IPS DF 6.9 (cell line): ENCODE measurements around the gene MOGAT3.
"Not testable (repeated sequence)": the region's sequence is repeated elsewhere in the genome, so short reads cannot be mapped to it uniquely, and the experiment has no call there.

ENCODE experiments used
- DNase-seq: peaks from one replicate; pipeline ENCODE4 v3.0.0-alpha.2; 2013; ENCODE audit warnings: low read depth, low spot score
- H3K27ac ChIP-seq: one replicate; pipeline ENCODE4 v1.5.1; 2013; ENCODE audit warnings: low read length, control low read depth
- H3K27me3 ChIP-seq: 2 replicates; pipeline ENCODE4 v1.6.1; 2013; ENCODE audit warnings: mild to moderate bottlenecking, low read length; ENCODE audit not compliant: control insufficient read depth, insufficient read depth
- H3K36me3 ChIP-seq: 2 replicates; pipeline ENCODE4 v1.6.1; 2013; ENCODE audit warnings: low read length; ENCODE audit not compliant: control insufficient read depth, insufficient read depth
- H3K4me1 ChIP-seq: 2 replicates; pipeline ENCODE4 v1.6.1; 2013; ENCODE audit warnings: low read length; ENCODE audit not compliant: control insufficient read depth, insufficient read depth
- H3K4me3 ChIP-seq: 2 replicates; pipeline ENCODE4 v1.5.1; 2013; ENCODE audit warnings: mild to moderate bottlenecking, low read length
- H3K9me3 ChIP-seq: 2 replicates; pipeline ENCODE4 v1.6.1; 2013; ENCODE audit warnings: low read length, inconsistent platforms; ENCODE audit not compliant: control insufficient read depth, insufficient read depth
- WGBS: extraction: QIAGEN DNeasy Blood & Tissue Kit; methylation state at CpG from one replicate; pipeline ENCODE4 v1.1.7; 2013; ENCODE audit warnings: mixed read lengths, missing lambda C conversion rate; ENCODE audit not compliant: insufficient read length, insufficient coverage; 5-methylcytosine and 5-hydroxymethylcytosine counted together

The MOGAT3 gene

GRCh38 chr7:101203740-101204738 is 3.2 kb upstream of the MOGAT3 start:
- H3K9me3 ChIP-seq, H3K4me1 ChIP-seq, H3K27ac ChIP-seq, H3K36me3 ChIP-seq, DNase-seq, H3K4me3 ChIP-seq, H3K27me3 ChIP-seq: not testable (repeated sequence)
- no CpG with 5 or more reads among the region's 22 CpGs for WGBS

- Histone ChIP-seq H3K9me3 (no peaks in the 10 kb centered on the region), H3K27ac (no peak overlapping the region), H3K27me3 (no peaks in the 10 kb centered on the region), H3K36me3 (0 out of 2 replicates have a peak, but pooled peaks cover 3% of the 10 kb centered on the region), H3K4me3 (no peak overlapping the region; the same call in 1 of the 2 replicates), H3K4me1 (peaks cover 6% of the 10 kb centered on the region; the same call in 1 of the 2 replicates)
- no peak for DNase-seq
- no CpG with 5 or more reads among the region's 5 CpGs for WGBS
Measured at GRCh38 chr7:101202603-101202918, 1.7 kb upstream of the MOGAT3 start.

- WGBS, result no CpG with 5 or more reads among the region's 75 CpGs
- H3K27me3 ChIP-seq, result no peaks in the 10 kb centered on the region
- H3K36me3 ChIP-seq, result no peaks in the 10 kb centered on the region
- peak overlapping the region; percentile 35; the same call in 1 of the 2 replicates for H3K4me3 ChIP-seq
- H3K9me3 ChIP-seq, result no peaks in the 10 kb centered on the region
- H3K4me1 ChIP-seq, result peaks cover 6% of the 10 kb centered on the region; the same call in 1 of the 2 replicates
- H3K27ac ChIP-seq, result no peak overlapping the region
- no peak for DNase-seq
Measured at GRCh38 chr7:101201695-101202602, 1.1 kb upstream of the MOGAT3 start.

GRCh38 chr7:101200504-101200861 is 353 bp downstream of the MOGAT3 start:
- Histone ChIP-seq H3K4me1 (peaks cover 6% of the 10 kb centered on the region; the same call in 1 of the 2 replicates), H3K27me3 (no peaks in the 10 kb centered on the region), H3K27ac (no peak overlapping the region), H3K36me3 (no peaks in the 10 kb centered on the region), H3K4me3 (no peak overlapping the region), H3K9me3 (no peaks in the 10 kb centered on the region)
- no peak for DNase-seq
- no CpG with 5 or more reads among the region's 2 CpGs for WGBS

GRCh38 chr7:101199522-101199921 is 1.3 kb downstream of the MOGAT3 start:
- not testable (repeated sequence) for H3K27ac ChIP-seq, H3K36me3 ChIP-seq, DNase-seq, H3K4me3 ChIP-seq, H3K4me1 ChIP-seq, H3K27me3 ChIP-seq, H3K9me3 ChIP-seq
- no CpG with 5 or more reads among the region's 10 CpGs for WGBS

- Histone ChIP-seq H3K9me3 (no peaks in the 10 kb centered on the region), H3K27me3 (no peaks in the 10 kb centered on the region), H3K36me3 (no peaks in the 10 kb centered on the region), H3K4me3 (no peak overlapping the region), H3K27ac (no peak overlapping the region), H3K4me1 (peaks cover 6% of the 10 kb centered on the region; the same call in 1 of the 2 replicates)
- WGBS, result no CpG with 5 or more reads among the region's 14 CpGs
- no peak for DNase-seq
Measured at GRCh38 chr7:101198476-101198875, 2.4 kb downstream of the MOGAT3 start.

- no peaks in the 10 kb centered on the region for H3K9me3 ChIP-seq
- no peak overlapping the region; the same call in 1 of the 2 replicates for H3K4me3 ChIP-seq
- DNase-seq, result no peak
- no peak overlapping the region for H3K27ac ChIP-seq
- H3K27me3 ChIP-seq, result no peaks in the 10 kb centered on the region
- H3K4me1 ChIP-seq, result peaks cover 6% of the 10 kb centered on the region; the same call in 1 of the 2 replicates
- WGBS, result no CpG with 5 or more reads among the region's 21 CpGs
- H3K36me3 ChIP-seq, result no peaks in the 10 kb centered on the region
Measured at GRCh38 chr7:101197991-101198390, 2.8 kb downstream of the MOGAT3 start.

- H3K27ac ChIP-seq, result no peak overlapping the region
- no peaks in the 10 kb centered on the region for H3K27me3 ChIP-seq
- H3K4me1 ChIP-seq, result peaks cover 4% of the 10 kb centered on the region; the same call in 1 of the 2 replicates
- no peaks in the 10 kb centered on the region for H3K9me3 ChIP-seq
- WGBS, result no CpG with 5 or more reads among the region's 17 CpGs
- DNase-seq, result no peak
- H3K4me3 ChIP-seq, result no peak overlapping the region
- H3K36me3 ChIP-seq, result no peaks in the 10 kb centered on the region
Measured at GRCh38 chr7:101195884-101196283, 5.0 kb downstream of the MOGAT3 start.

GRCh38 chr7:101189109-101189508 is 11.7 kb downstream of the MOGAT3 start:
- no CpG with 5 or more reads among the region's 8 CpGs for WGBS
- Histone ChIP-seq H3K27ac (no peak overlapping the region), H3K36me3 (no peaks in the 10 kb centered on the region), H3K4me1 (no peaks in the 10 kb centered on the region; the same call in 1 of the 2 replicates), H3K4me3 (no peak overlapping the region), H3K9me3 (no peaks in the 10 kb centered on the region), H3K27me3 (no peaks in the 10 kb centered on the region)
- DNase-seq, result no peak

GRCh38 chr7:101186844-101187428 is 13.9 kb downstream of the MOGAT3 start:
- Histone ChIP-seq H3K36me3 (no peaks in the 10 kb centered on the region), H3K9me3 (no peaks in the 10 kb centered on the region), H3K27me3 (no peaks in the 10 kb centered on the region), H3K4me3 (no peak overlapping the region), H3K27ac (no peak overlapping the region), H3K4me1 (peaks cover 2% of the 10 kb centered on the region; the same call in 1 of the 2 replicates)
- DNase-seq, result no peak
- WGBS, result no CpG with 5 or more reads among the region's 4 CpGs
